ENCODE results near the gene STXBP5.

DNA sequence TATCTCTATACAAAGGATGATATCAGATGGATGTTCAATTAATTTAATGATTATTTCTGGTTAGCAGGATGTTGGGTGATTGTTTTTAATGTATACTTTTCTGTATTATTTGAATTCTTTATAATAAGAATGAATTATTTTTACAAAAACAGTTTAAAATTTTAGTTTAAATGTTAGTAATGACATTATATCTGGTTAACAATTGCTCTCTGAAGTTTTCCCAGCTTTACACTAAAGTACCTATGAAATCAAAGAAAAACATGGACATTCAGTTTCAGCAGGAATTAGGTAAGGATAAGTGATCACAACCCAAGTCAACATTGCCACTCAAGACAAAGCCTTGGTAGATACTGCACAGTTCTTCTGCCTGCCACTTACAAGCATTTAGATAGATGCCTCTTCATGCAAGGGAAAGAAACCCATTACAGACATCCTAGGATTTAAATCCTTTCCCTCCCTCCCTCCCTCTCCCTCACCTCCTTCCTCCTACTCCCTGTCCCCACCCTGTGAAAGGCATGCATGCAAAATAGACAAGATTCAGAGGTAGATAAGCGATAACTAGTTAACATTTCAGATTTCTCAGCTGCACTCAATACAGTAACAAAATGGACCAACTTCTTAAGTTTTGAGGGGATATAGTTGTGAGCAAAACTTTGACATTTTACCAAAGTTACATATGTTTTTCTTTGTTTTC lies 143.8 kb downstream of the STXBP5 start:
- TF ChIP-seq, protein P1, sequence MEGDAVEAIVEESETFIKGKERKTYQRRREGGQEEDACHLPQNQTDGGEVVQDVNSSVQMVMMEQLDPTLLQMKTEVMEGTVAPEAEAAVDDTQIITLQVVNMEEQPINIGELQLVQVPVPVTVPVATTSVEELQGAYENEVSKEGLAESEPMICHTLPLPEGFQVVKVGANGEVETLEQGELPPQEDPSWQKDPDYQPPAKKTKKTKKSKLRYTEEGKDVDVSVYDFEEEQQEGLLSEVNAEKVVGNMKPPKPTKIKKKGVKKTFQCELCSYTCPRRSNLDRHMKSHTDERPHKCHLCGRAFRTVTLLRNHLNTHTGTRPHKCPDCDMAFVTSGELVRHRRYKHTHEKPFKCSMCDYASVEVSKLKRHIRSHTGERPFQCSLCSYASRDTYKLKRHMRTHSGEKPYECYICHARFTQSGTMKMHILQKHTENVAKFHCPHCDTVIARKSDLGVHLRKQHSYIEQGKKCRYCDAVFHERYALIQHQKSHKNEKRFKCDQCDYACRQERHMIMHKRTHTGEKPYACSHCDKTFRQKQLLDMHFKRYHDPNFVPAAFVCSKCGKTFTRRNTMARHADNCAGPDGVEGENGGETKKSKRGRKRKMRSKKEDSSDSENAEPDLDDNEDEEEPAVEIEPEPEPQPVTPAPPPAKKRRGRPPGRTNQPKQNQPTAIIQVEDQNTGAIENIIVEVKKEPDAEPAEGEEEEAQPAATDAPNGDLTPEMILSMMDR (IDR thresholded peaks at IDR 0.05 in 4 of 5, conservative IDR thresholded peaks at IDR 0.05 in 1 of 5): no peak
- no peak for TF ChIP-seq POLR2A (IDR thresholded peaks at IDR 0.05)
